Measurements from ENCODE around the gene SULF2.

- TF ChIP-seq ZNF274 (IDR thresholded peaks at IDR 0.05; ENCODE audit: low read depth, low read length) (no peak), YY1 (IDR thresholded peaks at IDR 0.05; ENCODE audit: insufficient read depth, insufficient read length) (no peak), SUZ12 (IDR thresholded peaks at IDR 0.05; ENCODE audit: extremely low read depth, insufficient read depth, insufficient read length) (no peak)
These were observed 59.9 kb downstream of the SULF2 start for GRCh38 chr20:47725248-47725973.
